Gastroesophageal sphincter (tissue), 4 donors: Measurements from ENCODE around the gene NANOS3. TPM values are rescaled to one million over a fixed set of nuclear protein-coding genes. Genes with fewer than 3 reads are reported as not detected.

Source experiments
- ATAC-seq: fragments of 150-250 bp; one replicate; pipeline ENCODE4 v1.9.1; 2016; ENCODE audit warnings: mild to moderate bottlenecking, moderate library complexity
- H3K27ac ChIP-seq, 4 donors: fragments of 200-600 bp; sonication (generic) in 3 of 4; 1 replicate in 3 of 4; 2 replicates in 1 of 4; pipeline ENCODE4 v1.5.1; 2016 to 2019
- H3K27me3 ChIP-seq: fragments of 200-600 bp; sonication (generic); one replicate; pipeline ENCODE4 v1.5.1; 2019
- H3K36me3 ChIP-seq, 2 donors: fragments of 200-600 bp; sonication (generic); one replicate each; pipeline ENCODE4 v1.5.1; 2019; ENCODE audit warnings: control low read depth in 1 of 2
- H3K4me1 ChIP-seq, 3 donors: fragments of 200-600 bp; sonication (generic); 1 replicate in 2 of 3; 2 replicates in 1 of 3; pipeline ENCODE4 v1.5.1; 2016 to 2019; ENCODE audit warnings: control low read depth in 2 of 3
- H3K4me3 ChIP-seq, 2 donors: fragments of 200-600 bp; sonication (generic); one replicate each; pipeline ENCODE4 v1.5.1; 2019; ENCODE audit warnings: mild to moderate bottlenecking in 1 of 2, moderate library complexity in 1 of 2
- H3K9me3 ChIP-seq, 3 donors: fragments of 200-600 bp; sonication (generic); one replicate each; pipeline ENCODE4 v1.5.1; 2017 to 2019; ENCODE audit warnings: control low read depth in 2 of 3
- EP300 ChIP-seq: sonication (generic); formaldehyde crosslinking; IDR thresholded peaks from one replicate; pipeline ENCODE4 v1.6.1; 2017; ENCODE audit warnings: antibody characterized with exemption, mild to moderate bottlenecking
- POLR2A ChIP-seq, 2 donors: fragments of 450-650 bp; IDR thresholded peaks; one replicate each; pipeline ENCODE4 v1.6.1; 2017; ENCODE audit warnings: antibody characterized with exemption in 2 of 2, mild to moderate bottlenecking in 2 of 2, moderate library complexity in 1 of 2
- POLR2AphosphoS5 ChIP-seq: sonication (generic); formaldehyde crosslinking; IDR thresholded peaks from one replicate; pipeline ENCODE4 v1.6.1; 2017; ENCODE audit warnings: antibody characterized with exemption
- WGBS, 2 donors: methylation state at CpG; one replicate each; pipeline ENCODE4 v1.1.5; 2018; ENCODE audit warnings: low coverage in 1 of 2; 5-methylcytosine and 5-hydroxymethylcytosine counted together
- total RNA-seq, 4 donors: library from RNA; depleted of rRNA; stranded (reverse); fragments of >200 nt; gene quantifications; one replicate each; pipeline ENCODE4 v1.1.0, GENCODE V29; 2016
- TF ChIP-seq, protein P1 (sequence below), 4 experiments: fragments of 200-600 bp in 2 of 4; fragments of 450-650 bp in 2 of 4; sonication (generic) in 1 of 4; IDR thresholded peaks; one replicate each; pipeline ENCODE4 v1.5.1; 2017 to 2019; ENCODE audit warnings: antibody characterized with exemption in 4 of 4, mild to moderate bottlenecking in 2 of 4, moderate library complexity in 2 of 4

The NANOS3 gene
- total RNA-seq, 4 donors from 2014 or later: 1.1 to 5.0 TPM; not detected in 2

DNA sequence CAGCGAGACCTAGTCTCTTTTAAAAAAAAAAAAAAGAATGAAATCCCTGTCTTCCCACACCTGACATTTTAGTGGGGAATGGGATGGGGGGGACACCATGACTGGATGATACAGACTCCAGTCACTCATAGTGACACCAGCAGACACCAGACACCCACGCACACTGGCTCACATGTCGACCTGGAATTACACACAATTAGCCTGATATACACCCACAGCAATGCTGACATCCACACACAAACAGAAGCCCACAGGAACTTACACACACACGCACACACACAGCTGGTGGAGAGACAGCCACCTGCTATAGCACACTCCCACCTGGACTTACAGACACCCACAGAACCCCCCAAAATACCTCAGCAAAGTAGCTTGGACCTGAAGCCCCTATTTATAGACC, 8.3 kb upstream of the NANOS3 start:
- H3K27me3 ChIP-seq: peaks cover 13% of the 10 kb centered on the region
- WGBS, 2 donors: 81 to 93% methylated on average over 4 of the region's 4 CpGs

DNA sequence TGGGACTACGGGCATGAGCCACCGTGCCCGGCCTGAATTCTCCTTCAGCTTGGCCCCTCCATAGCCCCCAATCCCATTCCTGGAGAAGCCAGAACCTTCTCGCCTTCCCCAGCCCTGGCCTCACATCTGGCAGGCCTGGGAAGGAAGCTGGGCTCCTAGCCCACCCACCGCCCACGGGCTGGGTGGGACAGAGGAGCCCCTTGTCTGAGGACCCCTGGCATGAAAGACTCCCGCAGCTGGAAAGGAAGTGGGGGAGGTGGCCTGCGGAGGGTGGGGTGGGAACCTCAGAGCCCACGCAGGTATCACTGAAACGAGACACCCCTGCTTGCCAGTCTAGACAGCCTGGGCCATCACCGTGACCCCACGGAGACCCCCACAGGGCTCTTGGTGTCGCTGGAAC, 7.7 kb upstream of the NANOS3 start:
- ATAC-seq: no peak
- TF ChIP-seq POLR2A (IDR thresholded peaks at IDR 0.05): no peak
- TF ChIP-seq POLR2AphosphoS5: no peak
- TF ChIP-seq EP300: no peak
- TF ChIP-seq, protein P1, sequence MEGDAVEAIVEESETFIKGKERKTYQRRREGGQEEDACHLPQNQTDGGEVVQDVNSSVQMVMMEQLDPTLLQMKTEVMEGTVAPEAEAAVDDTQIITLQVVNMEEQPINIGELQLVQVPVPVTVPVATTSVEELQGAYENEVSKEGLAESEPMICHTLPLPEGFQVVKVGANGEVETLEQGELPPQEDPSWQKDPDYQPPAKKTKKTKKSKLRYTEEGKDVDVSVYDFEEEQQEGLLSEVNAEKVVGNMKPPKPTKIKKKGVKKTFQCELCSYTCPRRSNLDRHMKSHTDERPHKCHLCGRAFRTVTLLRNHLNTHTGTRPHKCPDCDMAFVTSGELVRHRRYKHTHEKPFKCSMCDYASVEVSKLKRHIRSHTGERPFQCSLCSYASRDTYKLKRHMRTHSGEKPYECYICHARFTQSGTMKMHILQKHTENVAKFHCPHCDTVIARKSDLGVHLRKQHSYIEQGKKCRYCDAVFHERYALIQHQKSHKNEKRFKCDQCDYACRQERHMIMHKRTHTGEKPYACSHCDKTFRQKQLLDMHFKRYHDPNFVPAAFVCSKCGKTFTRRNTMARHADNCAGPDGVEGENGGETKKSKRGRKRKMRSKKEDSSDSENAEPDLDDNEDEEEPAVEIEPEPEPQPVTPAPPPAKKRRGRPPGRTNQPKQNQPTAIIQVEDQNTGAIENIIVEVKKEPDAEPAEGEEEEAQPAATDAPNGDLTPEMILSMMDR (IDR thresholded peaks at IDR 0.05): no peak
- Histone ChIP-seq H3K9me3 (no peaks in the 10 kb centered on the region), H3K27ac (no peak overlapping the region), H3K27me3 (peaks cover 16% of the 10 kb centered on the region), H3K4me1 (peaks cover 0 to 34% (median 9%) of the 10 kb centered on the region in 3 donors), H3K4me3 (no peak overlapping the region), H3K36me3 (no peaks in the 10 kb centered on the region)
- 30 to 100% methylated on average over 2 of the region's 13 CpGs for WGBS, 2 donors

More for the DNA sequence above, 8.3 kb upstream of the NANOS3 start:
- TF ChIP-seq POLR2AphosphoS5: no peak
- TF ChIP-seq, protein P1 (IDR thresholded peaks at IDR 0.05): no peak
- no peak for TF ChIP-seq POLR2A (IDR thresholded peaks at IDR 0.05)
- TF ChIP-seq EP300: no peak
- Histone ChIP-seq H3K36me3 (no peaks in the 10 kb centered on the region), H3K27ac (no peak overlapping the region), H3K4me1 (peaks cover 0 to 39% (median 9%) of the 10 kb centered on the region in 3 donors), H3K4me3 (no peak overlapping the region), H3K9me3 (no peaks in the 10 kb centered on the region)
- ATAC-seq: no peak

DNA sequence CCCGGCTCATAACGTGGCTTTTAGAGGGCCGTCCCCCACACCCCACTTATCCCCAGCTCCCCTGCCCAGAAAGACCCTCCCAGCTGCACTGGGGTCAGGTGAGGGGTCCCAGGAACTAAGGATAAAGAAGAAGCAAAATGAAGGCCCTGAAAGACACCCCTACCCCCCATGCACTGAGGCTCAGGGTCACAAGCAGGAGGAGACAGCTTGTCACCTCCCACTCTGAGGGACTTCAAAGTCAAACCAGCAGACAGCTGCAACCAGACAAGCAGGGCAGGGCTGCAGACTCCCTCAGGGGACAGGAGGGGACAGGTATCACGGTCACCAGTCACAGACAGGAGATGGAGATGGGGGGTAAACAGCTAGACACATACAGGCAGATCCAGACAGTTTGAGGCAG, 6.1 kb upstream of the NANOS3 start:
- no peaks in the 10 kb centered on the region for H3K36me3 ChIP-seq
- no peak overlapping the region for H3K4me3 ChIP-seq
- peaks cover 16% of the 10 kb centered on the region for H3K27me3 ChIP-seq
- no peak overlapping the region for H3K27ac ChIP-seq
- TF ChIP-seq EP300 (no peak), POLR2A (IDR thresholded peaks at IDR 0.05) (no peak), POLR2AphosphoS5 (no peak)
- TF ChIP-seq, protein P1 (IDR thresholded peaks at IDR 0.05): no peak
- ATAC-seq: no peak
- 83% methylated on average over 1 of the region's 4 CpGs for WGBS, 2 donors
- H3K9me3 ChIP-seq: no peaks in the 10 kb centered on the region
- H3K4me1 ChIP-seq: peaks cover 0 to 22% (median 9%) of the 10 kb centered on the region in 3 donors

DNA sequence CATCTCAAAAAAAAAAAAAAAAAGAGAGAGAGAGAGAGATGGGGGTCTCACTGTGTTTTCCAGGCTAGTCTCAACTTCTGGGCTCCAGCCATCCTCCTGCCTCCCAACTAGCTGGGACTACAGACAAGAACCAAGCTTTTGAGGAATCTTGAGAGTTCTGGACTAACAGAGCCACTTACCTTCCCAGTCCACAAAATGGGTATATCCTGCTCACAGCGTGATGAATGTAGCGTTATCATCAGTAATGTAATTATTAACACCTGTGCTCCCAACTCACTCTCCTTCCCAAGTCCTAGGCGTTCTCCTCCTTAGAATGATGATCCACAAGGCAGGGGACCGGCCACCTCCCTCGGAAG, 4.6 kb upstream of the NANOS3 start:
- Histone ChIP-seq H3K36me3 (no peaks in the 10 kb centered on the region), H3K27ac (no peak overlapping the region), H3K4me3 (peak overlapping the region in 1 of 2 donors; percentile 48), H3K9me3 (no peaks in the 10 kb centered on the region), H3K27me3 (peaks cover 16% of the 10 kb centered on the region), H3K4me1 (peaks cover 0 to 12% (median 4%) of the 10 kb centered on the region in 3 donors)
- ATAC-seq: no peak
- no peak for TF ChIP-seq POLR2AphosphoS5
- no peak for TF ChIP-seq POLR2A (IDR thresholded peaks at IDR 0.05)
- no peak for TF ChIP-seq EP300
- TF ChIP-seq, protein P1 (IDR thresholded peaks at IDR 0.05): no peak
- 60 to 62% methylated on average over 1 to 2 of the region's 5 CpGs for WGBS, 2 donors

DNA sequence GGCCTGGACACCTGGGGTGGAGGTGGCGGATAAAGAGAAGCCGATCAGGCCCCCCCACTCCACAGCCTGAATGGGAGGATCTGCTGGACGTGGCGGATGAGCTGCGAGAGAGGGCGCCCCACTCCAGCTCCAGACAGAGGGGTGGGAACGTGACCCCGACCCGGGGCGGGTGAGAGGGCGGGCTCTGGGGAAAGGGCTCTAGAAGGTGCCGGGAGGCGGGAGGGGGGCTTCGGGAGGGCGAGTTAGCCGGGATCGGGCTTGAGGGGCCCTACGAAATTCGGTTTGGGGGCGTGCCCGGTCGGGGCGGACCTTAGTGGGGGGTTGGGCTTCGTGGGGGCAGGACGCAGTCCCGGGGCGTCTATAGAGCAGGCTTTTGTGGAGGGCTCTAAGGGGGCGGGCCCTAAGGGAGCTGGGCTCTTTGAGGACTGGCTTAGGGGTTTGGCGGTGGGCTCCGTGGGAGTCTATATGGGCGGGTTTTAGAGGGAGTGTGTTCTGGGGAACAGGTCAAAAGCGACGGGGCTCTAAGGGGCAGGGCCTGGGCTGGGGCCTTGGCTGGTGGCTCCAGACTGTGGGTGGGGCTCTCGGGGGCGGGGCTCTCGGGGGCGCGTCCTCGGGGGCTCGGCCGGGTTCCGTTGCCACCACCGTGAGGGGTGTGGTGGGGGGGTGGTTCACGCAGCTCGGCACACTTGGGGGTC, 4.1 kb upstream of the NANOS3 start:
- WGBS, 2 donors: 2 to 4% methylated on average over 9 to 12 of the region's 45 CpGs
- peak; percentile 39 for ATAC-seq
- H3K27ac ChIP-seq: no peak overlapping the region

More for the DNA sequence above, 4.1 kb upstream of the NANOS3 start:
- Histone ChIP-seq H3K27me3 (peaks cover 16% of the 10 kb centered on the region), H3K4me3 (peak overlapping the region; percentile 3 to 48), H3K9me3 (no peaks in the 10 kb centered on the region), H3K4me1 (peaks cover 0 to 12% (median 4%) of the 10 kb centered on the region in 3 donors), H3K36me3 (no peaks in the 10 kb centered on the region)
- no peak for TF ChIP-seq POLR2A (IDR thresholded peaks at IDR 0.05)
- no peak for TF ChIP-seq EP300
- TF ChIP-seq POLR2AphosphoS5: no peak
- TF ChIP-seq, protein P1 (IDR thresholded peaks at IDR 0.05): no peak
